GM12891 (cell line): ENCODE measurements around the gene SMTN.
A peak's percentile ranks its signal among the peaks of the same experiment; 100 is the strongest.
"Not testable (repeated sequence)": the region's sequence is repeated elsewhere in the genome, so short reads cannot be mapped to it uniquely, and the experiment has no call there.

Experiments
- DNase-seq: peaks from one replicate; pipeline ENCODE4 v3.0.0; 2011; ENCODE audit warnings: low spot score; ENCODE audit not compliant: insufficient read length
- FAIRE-seq: peaks from 2 replicates; lab custom pipeline; 2011; peaks lifted over from hg19 to GRCh38; lab: Jason Lieb, UNC
- PAX5 ChIP-seq: IDR thresholded peaks from 2 replicates; pipeline ENCODE4 v1.6.1; 2011; ENCODE audit warnings: low read length, moderate library complexity, mild to moderate bottlenecking; ENCODE audit not compliant: insufficient read depth, severe bottlenecking
- POLR2A ChIP-seq: IDR thresholded peaks from 2 replicates; pipeline ENCODE4 v1.6.1; 2011; ENCODE audit warnings: low read depth, low read length, control low read depth
- POLR2AphosphoS5 ChIP-seq: IDR thresholded peaks from 2 replicates; pipeline ENCODE4 v1.6.1; 2011; ENCODE audit warnings: low read depth, low read length, control low read depth
- POU2F2 ChIP-seq: IDR thresholded peaks from 2 replicates; pipeline ENCODE4 v1.6.1; 2011; ENCODE audit warnings: low read depth, mild to moderate bottlenecking, control low read depth, low read length, moderate library complexity
- SPI1 ChIP-seq: IDR thresholded peaks from 2 replicates; pipeline ENCODE4 v1.6.1; 2011; ENCODE audit warnings: low read depth, low read length, control low read depth
- TAF1 ChIP-seq: IDR thresholded peaks from 2 replicates; pipeline ENCODE4 v1.6.1; 2011; ENCODE audit warnings: low read depth, low read length, control low read depth

The SMTN gene

GRCh38 chr22:31105282-31105929 is 24.3 kb downstream of the SMTN start:
- TF ChIP-seq POLR2AphosphoS5 (no peak), PAX5 (no peak)
- FAIRE-seq: no peak
- DNase-seq: no peak

GRCh38 chr22:31106001-31106571 is 25.0 kb downstream of the SMTN start:
- FAIRE-seq (no peak), DNase-seq (no peak)
- no peak for TF ChIP-seq SPI1
- no peak for TF ChIP-seq TAF1
- no peak for TF ChIP-seq PAX5
- no peak for TF ChIP-seq POLR2A
- no peak for TF ChIP-seq POU2F2
- no peak for TF ChIP-seq POLR2AphosphoS5

GRCh38 chr22:31106731-31107177 is 25.6 kb downstream of the SMTN start:
- DNase-seq: no peak
- no peak for TF ChIP-seq POLR2AphosphoS5
- TF ChIP-seq PAX5: no peak
- TF ChIP-seq TAF1: no peak
- no peak for TF ChIP-seq POLR2A
- TF ChIP-seq POU2F2: no peak
- TF ChIP-seq SPI1: no peak
- FAIRE-seq: no peak

- FAIRE-seq: peak; percentile 90
- TF ChIP-seq POU2F2 (no peak), POLR2A (no peak)
- DNase-seq: peak; percentile 97
These were observed 26.2 kb downstream of the SMTN start, which contains the start of gene SELENOM for GRCh38 chr22:31107178-31107893. Gene SELENOM, minus strand, starts transcription at chr22:31107568. Its CDS starts 63 bp downstream, at chr22:31107505.

- no peak for DNase-seq
- FAIRE-seq: no peak
- TF ChIP-seq POU2F2 (no peak), POLR2AphosphoS5 (no peak), SPI1 (no peak), POLR2A (no peak), TAF1 (no peak), PAX5 (no peak)
These were observed 26.7 kb downstream of the SMTN start for GRCh38 chr22:31107894-31108218.

GRCh38 chr22:31112547-31113091 is 31.5 kb downstream of the SMTN start:
- FAIRE-seq, DNase-seq: not testable (repeated sequence)

- no peak for DNase-seq
- TF ChIP-seq SPI1 (no peak), POLR2A (no peak), TAF1 (no peak), POU2F2 (no peak), PAX5 (no peak), POLR2AphosphoS5 (no peak)
- no peak for FAIRE-seq
These were observed 37.1 kb downstream of the SMTN start for GRCh38 chr22:31118046-31118820.

- DNase-seq (no peak), FAIRE-seq (no peak)
- TF ChIP-seq POLR2A (no peak), POU2F2 (no peak), POLR2AphosphoS5 (no peak), PAX5 (no peak), TAF1 (no peak), SPI1 (no peak)
These were observed 38.1 kb downstream of the SMTN start for GRCh38 chr22:31119026-31119717.

- no peak for FAIRE-seq
- no peak for DNase-seq
- no peak for TF ChIP-seq POLR2AphosphoS5
- no peak for TF ChIP-seq POU2F2
- TF ChIP-seq SPI1: no peak
- TF ChIP-seq PAX5: no peak
- TF ChIP-seq POLR2A: no peak
- TF ChIP-seq TAF1: no peak
These were observed 39.1 kb downstream of the SMTN start for GRCh38 chr22:31120230-31120629.
